GM12891 (cell line): Measurements from ENCODE around the gene SCARB2.

Source experiments
- POLR2A ChIP-seq: IDR thresholded peaks from 2 replicates; pipeline ENCODE4 v1.6.1; 2011; ENCODE audit warnings: low read depth, low read length, control low read depth
- POLR2AphosphoS5 ChIP-seq: IDR thresholded peaks from 2 replicates; pipeline ENCODE4 v1.6.1; 2011; ENCODE audit warnings: low read depth, low read length, control low read depth
- SPI1 ChIP-seq: IDR thresholded peaks from 2 replicates; pipeline ENCODE4 v1.6.1; 2011; ENCODE audit warnings: low read depth, low read length, control low read depth
- TAF1 ChIP-seq: IDR thresholded peaks from 2 replicates; pipeline ENCODE4 v1.6.1; 2011; ENCODE audit warnings: low read depth, low read length, control low read depth

- TF ChIP-seq POLR2A (no peak), POLR2AphosphoS5 (no peak), SPI1 (no peak), TAF1 (no peak)
Measured at GRCh38 chr4:76256032-76256431, 42.4 kb upstream of the SCARB2 start.
